PC-3 (cell line): ENCODE measurements around the gene KHNYN.
A peak's percentile ranks its signal among the peaks of the same experiment; 100 is the strongest.

Experiments
- EZH2 ChIP-seq: fragments of 300-600 bp; sonication (generic); IDR thresholded peaks from one replicate; pipeline ENCODE4 v1.6.1; 2017; ENCODE audit warnings: antibody characterized with exemption, mild to moderate bottlenecking, low read length; ENCODE audit not compliant: unreplicated experiment
- EZH2phosphoT487 ChIP-seq: fragments of 300-600 bp; sonication (generic); IDR thresholded peaks from 2 replicates; pipeline ENCODE4 v1.6.1; 2018; ENCODE audit warnings: mild to moderate bottlenecking, antibody characterized with exemption, low read length, borderline replicate concordance
- TF ChIP-seq, protein P1 (sequence below): fragments of 300-600 bp; sonication (generic); conservative IDR thresholded peaks from 2 replicates; pipeline ENCODE4 v1.5.1; 2017; ENCODE audit warnings: antibody characterized with exemption, low read depth, mild to moderate bottlenecking, low read length

DNA sequence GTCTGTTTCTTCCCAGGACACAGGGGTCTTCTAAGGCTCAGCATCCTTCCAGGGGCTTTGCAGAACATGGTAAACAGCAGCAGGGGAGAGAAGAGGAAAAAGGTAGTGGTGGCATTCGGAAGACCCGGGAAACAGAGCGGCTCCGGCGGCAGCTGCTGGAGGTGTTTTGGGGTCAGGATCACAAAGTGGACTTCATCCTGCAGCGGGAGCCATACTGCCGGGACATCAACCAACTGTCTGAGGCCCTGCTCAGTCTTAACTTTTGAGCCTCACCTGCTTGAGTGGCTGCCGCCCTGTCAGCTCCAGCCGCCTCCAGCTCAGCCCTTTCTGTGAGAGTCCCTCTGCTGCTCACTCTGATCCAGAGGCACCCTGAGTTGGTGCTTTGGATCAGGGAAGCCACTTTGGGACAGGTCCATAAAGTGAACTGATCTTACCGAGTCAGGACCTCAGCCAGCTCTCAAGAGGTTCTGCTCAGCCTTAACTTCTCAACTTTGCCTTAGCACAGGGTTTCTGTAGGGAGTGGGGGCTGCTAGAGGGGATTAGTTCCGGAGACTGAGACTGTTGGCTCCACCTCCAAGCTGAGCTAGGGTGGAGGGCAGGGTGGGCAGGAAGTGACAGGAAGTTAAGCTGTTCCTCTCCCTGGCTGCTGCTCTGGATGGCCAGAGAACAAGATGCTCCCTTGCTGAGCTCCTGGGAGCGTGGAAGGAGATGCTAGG lies 7.4 kb downstream of the KHNYN start:
- TF ChIP-seq, protein P1, sequence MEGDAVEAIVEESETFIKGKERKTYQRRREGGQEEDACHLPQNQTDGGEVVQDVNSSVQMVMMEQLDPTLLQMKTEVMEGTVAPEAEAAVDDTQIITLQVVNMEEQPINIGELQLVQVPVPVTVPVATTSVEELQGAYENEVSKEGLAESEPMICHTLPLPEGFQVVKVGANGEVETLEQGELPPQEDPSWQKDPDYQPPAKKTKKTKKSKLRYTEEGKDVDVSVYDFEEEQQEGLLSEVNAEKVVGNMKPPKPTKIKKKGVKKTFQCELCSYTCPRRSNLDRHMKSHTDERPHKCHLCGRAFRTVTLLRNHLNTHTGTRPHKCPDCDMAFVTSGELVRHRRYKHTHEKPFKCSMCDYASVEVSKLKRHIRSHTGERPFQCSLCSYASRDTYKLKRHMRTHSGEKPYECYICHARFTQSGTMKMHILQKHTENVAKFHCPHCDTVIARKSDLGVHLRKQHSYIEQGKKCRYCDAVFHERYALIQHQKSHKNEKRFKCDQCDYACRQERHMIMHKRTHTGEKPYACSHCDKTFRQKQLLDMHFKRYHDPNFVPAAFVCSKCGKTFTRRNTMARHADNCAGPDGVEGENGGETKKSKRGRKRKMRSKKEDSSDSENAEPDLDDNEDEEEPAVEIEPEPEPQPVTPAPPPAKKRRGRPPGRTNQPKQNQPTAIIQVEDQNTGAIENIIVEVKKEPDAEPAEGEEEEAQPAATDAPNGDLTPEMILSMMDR, result peak; percentile 15; the same call in 1 of the 2 replicates
- TF ChIP-seq EZH2, result no peak
- no peak for TF ChIP-seq EZH2phosphoT487
